Liver (tissue), 9 donors: Measurements from ENCODE around the gene FHOD1. TPM values are rescaled to one million over a fixed set of nuclear protein-coding genes. Genes with fewer than 3 reads are reported as not detected.

Experiments
- DNase-seq: peaks from one replicate; pipeline ENCODE4 v3.0.0-alpha.2; 2017; ENCODE audit warnings: low spot score
- H3K27ac ChIP-seq, 2 donors: one replicate each; pipeline ENCODE4 v1.7.0; 2013; ENCODE audit warnings: inconsistent platforms in 2 of 2, low read length in 2 of 2, control low read depth in 1 of 2, low read depth in 1 of 2, mild to moderate bottlenecking in 1 of 2
- H3K27me3 ChIP-seq, 4 donors: one replicate each; pipeline versions ENCODE4 v1.6.1 to v1.7.0; 2013; ENCODE audit warnings: low read length in 3 of 4, inconsistent platforms in 1 of 4, mild to moderate bottlenecking in 1 of 4, moderate library complexity in 1 of 4; ENCODE audit not compliant: control insufficient read depth in 4 of 4, insufficient read depth in 4 of 4
- H3K36me3 ChIP-seq, 4 donors: one replicate each; pipeline versions ENCODE4 v1.6.1 to v1.7.0; 2013; ENCODE audit warnings: low read length in 3 of 4, mild to moderate bottlenecking in 3 of 4, low read depth in 1 of 4, moderate library complexity in 1 of 4; ENCODE audit not compliant: control insufficient read depth in 4 of 4, insufficient read depth in 3 of 4
- H3K4me1 ChIP-seq, 4 donors: one replicate each; pipeline versions ENCODE4 v1.6.1 to v1.7.0; 2013; ENCODE audit warnings: low read length in 3 of 4, mild to moderate bottlenecking in 3 of 4, moderate library complexity in 1 of 4; ENCODE audit not compliant: control insufficient read depth in 4 of 4, insufficient read depth in 4 of 4
- H3K4me3 ChIP-seq, 3 donors: one replicate each; pipeline versions ENCODE4 v1.6.1 to v1.7.0; 2013; ENCODE audit warnings: low read length in 3 of 3, control low read depth in 1 of 3, low read depth in 1 of 3, mild to moderate bottlenecking in 1 of 3
- H3K9ac ChIP-seq, 2 donors: one replicate each; pipeline ENCODE4 v1.7.0; 2013; ENCODE audit warnings: low read length in 2 of 2, mild to moderate bottlenecking in 2 of 2, moderate library complexity in 2 of 2, control low read depth in 1 of 2, low read depth in 1 of 2
- H3K9me3 ChIP-seq, 4 donors: one replicate each; pipeline versions ENCODE4 v1.6.1 to v1.7.0; 2013; ENCODE audit warnings: low read length in 3 of 4; ENCODE audit not compliant: control insufficient read depth in 4 of 4
- CTCF ChIP-seq: fragments of 150-350 bp; IDR thresholded peaks from 2 replicates; pipeline ENCODE4 v1.5.1; 2017; ENCODE audit warnings: improper control_type of control experiment, low read depth, low read length; ENCODE audit not compliant: missing input control
- EGR1 ChIP-seq, 2 donors: IDR thresholded peaks; 2 replicates each; pipeline ENCODE4 v1.6.1; 2016 to 2018; ENCODE audit warnings: antibody characterized with exemption in 2 of 2, low read depth in 2 of 2
- FOXA1 ChIP-seq: IDR thresholded peaks from 2 replicates; pipeline ENCODE4 v1.6.1; 2016; ENCODE audit warnings: antibody characterized with exemption
- FOXA2 ChIP-seq: IDR thresholded peaks from 2 replicates; pipeline ENCODE4 v1.6.1; 2016; ENCODE audit warnings: antibody characterized with exemption
- HNF4A ChIP-seq, 2 donors: conservative IDR thresholded peaks; 2 replicates each; pipeline ENCODE4 v1.6.1; 2016; ENCODE audit warnings: antibody characterized with exemption in 2 of 2, mild to moderate bottlenecking in 2 of 2
- HNF4G ChIP-seq: IDR thresholded peaks from 2 replicates; pipeline ENCODE4 v1.6.1; 2016; ENCODE audit warnings: antibody characterized with exemption
- JUND ChIP-seq, 2 donors: IDR thresholded peaks; 2 replicates each; pipeline ENCODE4 v1.6.1; 2016; ENCODE audit warnings: antibody characterized with exemption in 2 of 2
- NR2F2 ChIP-seq: IDR thresholded peaks from 2 replicates; pipeline ENCODE4 v1.6.1; 2016; ENCODE audit warnings: antibody characterized with exemption
- RAD21 ChIP-seq, 2 donors: IDR thresholded peaks; 2 replicates each; pipeline ENCODE4 v1.6.1; 2016; ENCODE audit warnings: antibody characterized with exemption in 2 of 2, mild to moderate bottlenecking in 2 of 2
- REST ChIP-seq: IDR thresholded peaks from 2 replicates; pipeline ENCODE4 v1.6.1; 2016; ENCODE audit warnings: antibody characterized with exemption, mild to moderate bottlenecking
- SP1 ChIP-seq: IDR thresholded peaks from 2 replicates; pipeline ENCODE4 v1.6.1; 2018; ENCODE audit warnings: antibody characterized with exemption, mild to moderate bottlenecking
- YY1 ChIP-seq: IDR thresholded peaks from 2 replicates; pipeline ENCODE4 v1.6.1; 2016; ENCODE audit warnings: antibody characterized with exemption, mild to moderate bottlenecking
- ZBTB33 ChIP-seq: IDR thresholded peaks from 2 replicates; pipeline ENCODE4 v1.6.1; 2016; ENCODE audit warnings: antibody characterized with exemption
- WGBS: extraction: QIAGEN DNeasy Blood & Tissue Kit; methylation state at CpG from one replicate; pipeline ENCODE4 v1.1.7; 2013; 5-methylcytosine and 5-hydroxymethylcytosine counted together
- polyA plus RNA-seq, 2 donors: library from polyadenylated mRNA; stranded (reverse) in 1 of 2; unstranded in 1 of 2; fragments of 200-250 nt in 1 of 2; fragments of >200 nt in 1 of 2; fragmentation: Nextera tagmentation in 1 of 2; extraction: Ambion mirVana in 1 of 2; gene quantifications; one replicate each; pipeline versions ENCODE4 v1.2.1 to v1.2.3, GENCODE V29; 2013 to 2015
- total RNA-seq, 2 donors: library from RNA; depleted of rRNA; stranded (reverse); fragments of >200 nt; gene quantifications; one replicate each; pipeline ENCODE4 v1.2.3, GENCODE V29; 2014
- TF ChIP-seq, protein P1 (sequence below): IDR thresholded peaks from 2 replicates; pipeline ENCODE4 v1.6.1; 2016; ENCODE audit warnings: antibody characterized with exemption
- TF ChIP-seq, protein P2 (sequence below): IDR thresholded peaks from 2 replicates; pipeline ENCODE4 v1.6.1; 2016; ENCODE audit warnings: antibody characterized with exemption
- donor health status: healthy.
- donor health status: healthy.
- donor health status: healthy.
- donor health status: healthy.
- donor health status: healthy.

The FHOD1 gene
- total and polyA plus RNA-seq, 4 donors = 2.2 to 6.4 (median 4.1) TPM

- WGBS = 88% methylated on average over 17 of the region's 17 CpGs
- no peaks in the 10 kb centered on the region for H3K9me3 ChIP-seq
- H3K27ac ChIP-seq = no peak overlapping the region
- H3K36me3 ChIP-seq = peaks cover 0 to 16% (median 2%) of the 10 kb centered on the region in 4 donors
- no peak overlapping the region for H3K4me3 ChIP-seq
- TF ChIP-seq ZBTB33 (no peak), HNF4A (conservative IDR thresholded peaks at IDR 0.05) (no peak), CTCF (no peak), RAD21 (IDR thresholded peaks at IDR 0.05) (no peak), EGR1 (IDR thresholded peaks at IDR 0.05; ENCODE audit: low read depth in 2 of 2) (no peak), JUND (IDR thresholded peaks at IDR 0.05) (no peak), HNF4G (no peak), FOXA2 (no peak), FOXA1 (no peak), YY1 (no peak)
- TF ChIP-seq, protein P1, sequence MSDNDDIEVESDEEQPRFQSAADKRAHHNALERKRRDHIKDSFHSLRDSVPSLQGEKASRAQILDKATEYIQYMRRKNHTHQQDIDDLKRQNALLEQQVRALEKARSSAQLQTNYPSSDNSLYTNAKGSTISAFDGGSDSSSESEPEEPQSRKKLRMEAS = no peak
- TF ChIP-seq, protein P2, sequence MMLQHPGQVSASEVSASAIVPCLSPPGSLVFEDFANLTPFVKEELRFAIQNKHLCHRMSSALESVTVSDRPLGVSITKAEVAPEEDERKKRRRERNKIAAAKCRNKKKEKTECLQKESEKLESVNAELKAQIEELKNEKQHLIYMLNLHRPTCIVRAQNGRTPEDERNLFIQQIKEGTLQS = no peak
- H3K4me1 ChIP-seq = peaks cover 0 to 7% (median 0%) of the 10 kb centered on the region in 4 donors
- no peaks in the 10 kb centered on the region for H3K27me3 ChIP-seq
- no peak overlapping the region for H3K9ac ChIP-seq
- DNase-seq = no peak
Observed at GRCh38 chr16:67235816-67236562, 11.3 kb downstream of the FHOD1 start.

DNA sequence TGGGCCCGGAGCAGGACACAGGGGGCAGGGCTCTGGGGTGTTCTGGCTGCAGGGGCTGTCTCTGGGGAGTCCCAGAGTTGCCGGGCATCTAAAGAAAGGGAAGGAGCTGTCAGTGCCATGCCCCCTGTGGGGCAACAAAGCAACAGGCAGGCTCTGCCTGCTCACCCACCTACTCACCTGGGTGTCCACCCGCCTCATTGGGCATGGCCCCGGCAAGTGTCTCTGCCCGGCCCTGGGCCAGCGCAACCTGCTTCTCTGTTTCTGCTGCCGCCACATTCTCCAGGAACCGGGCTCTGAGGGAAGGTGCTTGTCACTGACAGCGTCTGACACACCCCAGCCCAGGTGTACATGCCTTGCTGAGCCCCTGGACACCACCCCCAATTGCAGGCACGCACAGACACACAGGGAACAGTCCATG, 13.1 kb downstream of the FHOD1 start:
- Histone ChIP-seq H3K4me1 (peaks cover 0 to 9% (median 0%) of the 10 kb centered on the region in 4 donors), H3K36me3 (peaks cover 7 to 26% (median 14%) of the 10 kb centered on the region in 4 donors), H3K9ac (no peak overlapping the region), H3K9me3 (no peaks in the 10 kb centered on the region), H3K27ac (no peak overlapping the region), H3K27me3 (no peaks in the 10 kb centered on the region), H3K4me3 (no peak overlapping the region)
- TF ChIP-seq NR2F2 (no peak), FOXA1 (no peak), REST (no peak), SP1 (no peak), HNF4A (conservative IDR thresholded peaks at IDR 0.05) (no peak)
- DNase-seq = no peak
- WGBS = 93% methylated on average over 10 of the region's 10 CpGs
